IPS DF 4.7 (cell line): ENCODE measurements around the gene NOL7.

Source experiments
- DNase-seq: peaks from one replicate; pipeline ENCODE4 v3.0.0-alpha.2; 2013; ENCODE audit warnings: low spot score; ENCODE audit errors: extremely low read depth

The NOL7 gene

DNA sequence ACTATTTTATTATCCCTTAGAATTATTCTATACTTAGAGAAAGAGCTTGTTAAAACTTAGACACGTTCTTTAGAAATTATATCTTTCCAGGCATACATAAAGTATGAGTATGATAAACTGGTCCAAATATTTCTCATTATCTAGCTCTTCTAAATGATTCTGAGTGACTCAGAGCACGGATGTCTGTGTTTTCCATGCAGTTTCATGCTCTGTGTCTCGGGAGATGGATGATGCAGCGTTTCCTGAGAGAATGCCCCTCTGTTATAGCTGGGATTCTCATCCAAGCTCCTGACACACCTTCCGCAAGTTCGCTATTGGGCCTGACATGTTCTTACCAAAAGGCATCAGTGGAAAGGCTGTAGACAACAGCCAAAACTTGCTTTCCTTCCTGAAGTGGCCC, 21.4 kb upstream of the NOL7 start:
- no peak for DNase-seq

DNA sequence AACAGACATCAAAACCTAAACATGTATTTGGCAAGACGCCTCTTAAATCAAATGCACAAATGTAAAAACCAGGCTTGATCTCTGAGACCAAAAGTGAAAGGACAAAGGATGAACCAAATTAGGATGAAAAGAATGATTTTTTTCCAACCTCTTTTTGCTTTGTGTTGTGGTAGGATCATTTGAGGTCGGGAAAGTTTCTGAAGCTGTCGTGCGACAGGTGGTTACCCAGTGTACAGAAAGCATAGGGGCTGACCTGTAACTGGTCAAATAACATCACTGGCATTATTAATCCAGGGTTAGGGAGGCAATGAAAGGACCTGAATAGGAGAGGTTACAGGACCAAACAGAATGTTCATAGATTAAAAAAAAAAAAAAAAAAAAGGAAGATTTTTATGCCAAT, 18.1 kb upstream of the NOL7 start:
- DNase-seq = no peak

GRCh38 chr6:13600036-13600435, 15.1 kb upstream of the NOL7 start:
- no peak for DNase-seq

- DNase-seq = no peak
These were observed 11.0 kb upstream of the NOL7 start for GRCh38 chr6:13604135-13604534.

DNA sequence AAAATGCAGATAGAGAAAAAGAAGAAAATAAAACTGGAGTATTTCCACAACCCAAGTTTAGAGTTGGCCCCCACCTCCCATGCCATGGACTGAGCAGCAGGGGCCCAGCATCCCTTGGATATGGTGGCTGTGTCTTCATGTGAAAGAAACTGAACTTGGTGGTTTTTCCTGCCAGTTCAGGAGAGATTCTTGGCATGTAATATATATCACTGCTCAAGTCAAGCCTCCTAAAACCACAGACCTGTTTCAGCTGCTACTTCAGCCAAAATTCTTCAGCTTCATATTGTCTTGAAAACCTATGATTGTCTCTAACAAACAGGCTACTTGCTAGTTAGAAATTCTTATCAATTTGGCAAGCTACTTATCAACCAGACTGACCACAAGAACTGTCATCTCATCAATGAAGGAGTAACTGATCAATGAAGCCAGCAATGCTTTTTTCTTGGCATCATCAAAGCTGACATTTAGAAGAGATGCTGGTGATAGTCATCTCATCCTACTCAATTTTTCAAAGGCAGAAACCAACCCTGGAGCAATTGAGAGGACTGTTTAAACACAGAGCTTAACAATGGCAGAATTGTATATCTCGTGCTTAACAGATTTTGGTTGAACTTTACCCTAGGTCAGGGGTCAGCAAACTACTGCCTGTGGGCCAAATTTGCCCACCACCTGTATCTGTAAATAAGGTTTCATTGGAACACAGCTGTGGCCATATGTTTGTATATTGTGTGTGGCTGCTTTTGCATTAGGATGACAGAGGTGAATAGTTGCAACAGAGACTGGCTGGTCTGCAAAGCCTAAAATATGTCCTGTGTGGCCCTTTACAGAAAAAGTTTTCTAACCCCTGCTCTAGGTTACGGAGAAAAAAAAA, 10.4 kb upstream of the NOL7 start:
- DNase-seq = no peak

DNA sequence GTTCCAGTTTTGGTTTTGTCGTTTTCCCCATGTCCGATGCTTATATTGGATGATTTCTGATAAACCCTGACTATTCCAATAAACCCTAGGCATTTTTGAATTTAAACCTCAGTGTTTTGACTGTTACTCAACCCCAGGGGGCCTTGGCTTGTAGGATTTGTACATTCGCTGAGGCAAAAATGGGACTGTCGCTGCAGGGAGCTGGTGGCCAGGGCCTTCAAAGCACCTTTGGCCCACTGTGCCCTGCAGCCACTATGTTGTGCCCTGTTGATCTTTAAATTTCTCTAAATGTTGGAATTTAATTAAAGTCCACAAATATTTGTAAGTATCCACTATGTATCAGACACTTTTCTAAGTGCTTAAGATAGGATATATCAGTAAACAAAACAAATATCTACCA, 9.5 kb upstream of the NOL7 start:
- DNase-seq = no peak

DNA sequence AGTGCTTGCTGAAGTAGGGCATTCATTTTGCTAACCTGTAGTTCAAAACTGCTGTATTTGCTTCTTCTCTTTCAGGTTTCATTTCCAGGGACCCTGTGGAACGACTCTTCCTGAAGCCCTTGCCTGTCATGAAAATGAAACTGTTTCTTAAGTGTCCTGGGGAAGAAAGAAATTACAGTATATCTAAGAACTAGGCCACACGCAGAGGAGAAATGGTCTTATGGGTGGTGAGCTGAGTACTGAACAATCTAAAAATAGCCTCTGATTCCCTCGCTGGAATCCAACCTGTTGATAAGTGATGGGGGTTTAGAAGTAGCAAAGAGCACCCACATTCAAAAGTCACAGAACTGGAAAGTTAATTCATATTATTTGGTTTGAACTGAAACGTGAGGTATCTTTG, 3.4 kb upstream of the NOL7 start:
- DNase-seq = no peak

DNA sequence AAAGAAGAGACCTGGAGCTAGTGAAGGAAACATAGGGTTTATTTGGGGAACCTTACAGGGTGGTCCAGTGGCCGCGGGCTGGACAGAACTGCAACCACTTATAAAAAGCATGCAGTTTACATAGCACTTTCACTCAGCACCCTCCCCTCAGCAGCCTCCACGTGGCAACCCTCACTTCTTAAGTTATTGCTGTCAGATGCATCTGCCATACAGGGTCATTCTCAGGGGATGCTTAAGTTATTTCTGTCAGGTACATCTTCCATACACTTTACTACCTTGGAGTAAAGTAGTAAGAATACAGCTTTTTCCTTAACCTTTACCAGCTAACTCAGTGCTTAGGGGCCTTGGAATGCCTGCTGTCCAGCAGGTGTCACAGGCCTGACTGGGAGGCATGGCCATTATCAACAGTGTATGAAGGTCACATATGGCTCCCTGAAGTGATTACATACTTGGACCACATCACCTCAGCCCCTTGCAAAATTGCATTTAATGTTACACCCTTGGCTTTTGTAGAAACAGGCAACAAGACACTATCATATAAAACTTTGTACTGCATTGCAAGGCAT, 2.0 kb upstream of the NOL7 start:
- no peak for DNase-seq

DNA sequence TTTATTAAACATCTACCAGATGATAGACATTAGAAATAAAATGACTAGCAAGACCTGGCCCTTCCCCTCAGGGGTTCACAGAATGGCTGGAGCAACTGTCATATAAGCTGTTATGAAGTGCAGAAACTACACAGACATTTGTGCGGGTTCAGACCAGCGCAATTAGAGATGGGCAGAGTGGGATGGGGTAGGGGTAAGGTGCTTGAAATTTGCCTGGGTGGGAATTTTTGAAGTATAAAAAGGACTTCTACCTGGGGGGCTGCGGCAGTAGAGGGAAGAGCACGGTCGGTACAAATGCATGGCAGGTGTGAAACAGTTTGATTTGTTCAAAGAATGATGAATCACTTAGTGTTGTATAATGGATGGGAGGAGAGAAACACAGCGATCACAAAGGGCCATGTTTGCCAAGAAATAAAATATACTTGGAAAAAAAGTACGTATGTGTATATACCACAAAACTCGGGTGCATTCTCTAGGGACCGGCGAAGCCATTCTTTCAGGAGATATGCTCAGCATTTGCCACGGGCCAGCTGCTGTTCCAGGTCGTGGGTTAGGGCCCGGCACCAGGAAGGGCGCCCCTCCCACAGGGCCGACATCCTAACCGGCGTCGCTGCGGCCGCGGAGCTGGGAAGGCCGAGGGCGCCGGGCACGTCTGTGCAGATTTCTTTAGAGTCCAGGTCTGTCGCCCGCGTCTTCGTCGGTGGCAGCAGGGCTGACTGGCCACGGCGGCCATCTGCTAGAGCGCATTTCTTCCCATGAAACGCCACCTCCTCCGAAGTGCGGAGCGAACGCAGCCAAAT, 809 bp upstream of the NOL7 start:
- no peak for DNase-seq

DNA sequence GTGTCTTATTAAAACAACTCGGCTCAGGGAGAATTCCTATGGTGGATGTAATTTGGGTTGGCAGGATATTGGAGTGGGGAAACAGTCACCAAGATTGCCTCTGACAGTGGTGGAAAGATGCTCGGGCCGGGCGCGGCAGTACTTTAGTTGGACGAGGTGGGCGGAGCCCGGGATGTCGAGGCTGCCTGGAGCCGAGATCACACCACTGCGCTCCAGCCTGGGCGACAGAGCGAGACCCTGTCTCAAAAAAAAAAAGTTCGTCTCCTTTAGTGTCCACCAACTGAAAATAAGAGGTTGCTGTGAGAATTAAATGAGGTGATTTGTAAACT, 621 bp downstream of the NOL7 start:
- no peak for DNase-seq

DNA sequence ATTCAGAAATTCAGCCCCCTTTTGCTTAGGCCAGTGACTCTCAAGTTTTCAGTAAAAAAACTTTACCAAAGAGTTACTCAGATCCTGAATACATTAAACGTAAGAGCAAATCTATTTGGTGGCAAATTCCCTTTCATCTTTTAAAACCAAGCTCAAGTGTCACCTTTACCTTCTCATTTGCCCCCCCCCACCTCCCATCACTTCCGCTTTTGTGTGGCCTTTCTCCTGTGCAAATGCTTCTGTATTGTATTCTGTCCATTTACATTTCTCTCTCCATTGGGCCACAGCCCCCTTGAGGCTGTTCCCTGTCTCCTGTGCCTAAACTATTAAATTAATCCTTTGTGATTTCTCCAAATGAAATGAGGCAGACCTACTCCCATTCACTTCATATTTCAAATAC, 1.9 kb downstream of the NOL7 start:
- DNase-seq = no peak

GRCh38 chr6:13624871-13625288, 9.7 kb downstream of the NOL7 start:
- DNase-seq = peak; percentile 66

- DNase-seq = no peak
These were observed 14.5 kb downstream of the NOL7 start for GRCh38 chr6:13629459-13630116.

- no peak for DNase-seq
These were observed 15.4 kb downstream of the NOL7 start for GRCh38 chr6:13630499-13630898.

DNA sequence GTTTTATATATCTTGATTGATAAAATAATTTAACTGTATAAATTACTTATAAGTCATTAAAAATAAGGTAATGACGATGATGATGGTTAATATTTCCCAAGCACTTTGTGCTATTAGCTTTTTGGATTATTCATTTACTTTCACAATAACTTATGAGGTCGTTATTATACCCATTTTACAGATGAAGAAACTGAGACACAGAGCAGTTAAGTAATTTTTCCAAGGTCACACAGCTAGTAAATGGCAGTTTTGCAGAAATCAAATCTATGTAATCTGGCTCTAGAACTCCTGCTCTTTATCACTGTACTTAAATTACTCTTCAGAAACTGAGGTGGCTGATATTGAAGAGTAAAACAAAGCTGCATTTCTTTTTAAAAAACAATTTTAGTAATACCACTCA, 18.2 kb downstream of the NOL7 start:
- no peak for DNase-seq

- DNase-seq = no peak
These were observed 21.0 kb downstream of the NOL7 start for GRCh38 chr6:13635948-13636658.

DNA sequence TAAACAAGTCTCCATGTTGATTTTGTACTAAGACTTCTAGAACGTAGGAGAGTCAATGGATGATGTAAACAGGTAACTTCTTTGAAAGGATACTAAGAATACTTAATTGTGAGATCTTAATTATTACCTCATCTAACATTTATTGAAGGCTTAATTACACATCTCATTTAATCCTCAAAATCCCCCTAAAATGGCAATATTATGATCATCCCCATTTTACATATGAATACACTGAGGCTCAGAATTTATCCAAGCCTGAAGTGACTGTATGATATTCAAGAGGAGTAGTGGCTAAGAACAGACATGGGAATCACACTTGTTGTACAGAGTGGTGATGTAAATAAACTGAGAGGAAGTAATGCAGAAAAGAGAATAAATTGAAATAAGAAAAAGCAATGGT, 22.9 kb downstream of the NOL7 start:
- DNase-seq = no peak

GRCh38 chr6:13638626-13639025, 23.5 kb downstream of the NOL7 start:
- no peak for DNase-seq

- no peak for DNase-seq
These were observed 26.2 kb downstream of the NOL7 start for GRCh38 chr6:13641315-13641714.

DNA sequence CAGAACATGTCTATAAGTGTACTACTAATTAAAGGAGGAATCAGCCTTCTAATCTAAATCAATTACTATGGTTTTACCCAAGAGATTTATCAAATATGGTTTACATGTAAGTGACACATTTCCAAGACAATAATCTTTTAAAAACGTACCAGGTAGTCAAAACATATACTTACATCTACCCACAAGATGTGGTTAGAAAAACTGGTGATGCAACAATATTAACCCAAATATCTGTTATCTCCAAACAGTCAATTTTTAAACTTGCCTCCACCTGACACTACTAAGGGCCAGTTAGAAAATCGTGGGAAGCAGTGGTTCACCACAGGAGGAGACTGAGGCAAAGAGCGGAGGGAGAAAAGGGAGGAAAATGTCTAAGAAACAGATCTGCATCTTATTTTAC, 28.0 kb downstream of the NOL7 start:
- no peak for DNase-seq

DNA sequence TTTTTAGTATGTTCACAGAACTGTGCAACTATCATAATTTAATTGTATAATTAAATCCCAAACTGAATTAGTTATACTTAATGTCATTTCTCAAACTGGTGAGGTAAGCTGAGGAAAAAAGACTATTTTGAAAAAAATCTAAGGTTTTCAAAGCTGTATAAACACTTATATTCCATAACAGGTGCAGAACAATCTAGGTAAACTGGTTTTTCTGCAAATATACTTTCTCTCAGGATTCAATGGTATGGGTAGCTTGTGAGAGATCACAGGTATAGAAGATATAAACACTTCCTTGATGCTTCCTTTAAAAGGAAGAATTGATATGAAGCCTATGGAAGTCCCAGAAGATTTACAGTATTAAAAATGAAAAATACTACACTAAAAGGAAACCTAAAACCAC, 33.7 kb downstream of the NOL7 start:
- no peak for DNase-seq
